Neural progenitor cell (in vitro differentiated cells): Measurements from ENCODE around the gene AP3S2. TPM values are rescaled to one million over a fixed set of nuclear protein-coding genes. Genes with fewer than 3 reads are reported as not detected.

ENCODE experiments used
- DNase-seq: peaks from one replicate; pipeline ENCODE4 v3.0.0-alpha.2; 2016; ENCODE audit warnings: low spot score
- H2AFZ ChIP-seq: fragments of 200-600 bp; sonication (generic); replicated peaks from 2 replicates; pipeline ENCODE4 v1.6.1; 2016; ENCODE audit warnings: antibody characterized with exemption
- H3F3A ChIP-seq: fragments of 200-600 bp; sonication (generic); 2 replicates; pipeline ENCODE4 v1.6.1; 2016; ENCODE audit warnings: antibody characterized with exemption, low read depth
- H3K27ac ChIP-seq: fragments of 200-600 bp; sonication (generic); 2 replicates; pipeline ENCODE4 v1.5.1; 2016; ENCODE audit warnings: mild to moderate bottlenecking
- H3K27me3 ChIP-seq: fragments of 200-600 bp; sonication (generic); 2 replicates; pipeline ENCODE4 v1.6.1; 2016; ENCODE audit warnings: mild to moderate bottlenecking, moderate library complexity
- H3K36me3 ChIP-seq: fragments of 200-600 bp; sonication (generic); 2 replicates; pipeline ENCODE4 v1.5.1; 2016
- H3K4me1 ChIP-seq: fragments of 200-600 bp; sonication (generic); 2 replicates; pipeline ENCODE4 v1.6.1; 2016; ENCODE audit warnings: mixed run types
- H3K4me2 ChIP-seq: fragments of 200-600 bp; sonication (generic); 2 replicates; pipeline ENCODE4 v1.6.1; 2016
- H3K4me3 ChIP-seq: fragments of 200-600 bp; sonication (generic); 2 replicates; pipeline ENCODE4 v1.5.1; 2016
- H3K79me2 ChIP-seq: fragments of 200-600 bp; sonication (generic); 2 replicates; pipeline ENCODE4 v1.6.1; 2016; ENCODE audit warnings: low read depth
- H3K9ac ChIP-seq: fragments of 200-600 bp; sonication (generic); 2 replicates; pipeline ENCODE4 v1.6.1; 2016
- H3K9me3 ChIP-seq: fragments of 200-600 bp; sonication (generic); 2 replicates; pipeline ENCODE4 v1.5.1; 2016; ENCODE audit warnings: low read depth
- H4K20me1 ChIP-seq: fragments of 200-600 bp; sonication (generic); 2 replicates; pipeline ENCODE4 v1.6.1; 2016; ENCODE audit warnings: low read depth
- H3K27ac Mint-ChIP-seq: 3 replicates; pipeline ENCODE4 v1.8.0; 2021; ENCODE audit warnings: mixed read lengths
- H3K27me3 Mint-ChIP-seq: 2 replicates; pipeline ENCODE4 v1.8.0; 2022; ENCODE audit warnings: low read depth, mild to moderate bottlenecking, inconsistent platforms, moderate library complexity, mixed read lengths; ENCODE audit not compliant: insufficient read depth
- H3K36me3 Mint-ChIP-seq: 3 replicates; pipeline ENCODE4 v1.8.0; 2021; ENCODE audit warnings: mixed read lengths
- H3K4me1 Mint-ChIP-seq: 3 replicates; pipeline ENCODE4 v1.8.0; 2021; ENCODE audit warnings: mixed read lengths
- H3K4me3 Mint-ChIP-seq: 3 replicates; pipeline ENCODE4 v1.8.0; 2021; ENCODE audit warnings: mild to moderate bottlenecking, moderate library complexity, mixed read lengths
- H3K9me3 Mint-ChIP-seq: 3 replicates; pipeline ENCODE4 v1.8.0; 2020; ENCODE audit warnings: mixed read lengths
- EZH2 ChIP-seq: fragments of 200-600 bp; sonication (generic); IDR thresholded peaks from 2 replicates; pipeline ENCODE4 v1.6.1; 2017; ENCODE audit warnings: antibody characterized with exemption, mild to moderate bottlenecking, moderate library complexity
- EZH2phosphoT487 ChIP-seq: fragments of 200-600 bp; sonication (generic); IDR thresholded peaks from 2 replicates; pipeline ENCODE4 v1.6.1; 2017; ENCODE audit warnings: antibody characterized with exemption
- total RNA-seq: library from RNA; depleted of rRNA; stranded (reverse); fragments of >200 nt; gene quantifications from 2 replicates; pipeline ENCODE4 v1.2.3, GENCODE V29; 2015; ENCODE audit warnings: low replicate concordance
- TF ChIP-seq, protein P1 (sequence below): fragments of 200-600 bp; sonication (generic); IDR thresholded peaks from 2 replicates; pipeline ENCODE4 v1.5.1; 2017; ENCODE audit warnings: antibody characterized with exemption, mild to moderate bottlenecking

AP3S2 gene
- total RNA-seq, 1 donor from 2014 or later = 75.3 TPM

DNA sequence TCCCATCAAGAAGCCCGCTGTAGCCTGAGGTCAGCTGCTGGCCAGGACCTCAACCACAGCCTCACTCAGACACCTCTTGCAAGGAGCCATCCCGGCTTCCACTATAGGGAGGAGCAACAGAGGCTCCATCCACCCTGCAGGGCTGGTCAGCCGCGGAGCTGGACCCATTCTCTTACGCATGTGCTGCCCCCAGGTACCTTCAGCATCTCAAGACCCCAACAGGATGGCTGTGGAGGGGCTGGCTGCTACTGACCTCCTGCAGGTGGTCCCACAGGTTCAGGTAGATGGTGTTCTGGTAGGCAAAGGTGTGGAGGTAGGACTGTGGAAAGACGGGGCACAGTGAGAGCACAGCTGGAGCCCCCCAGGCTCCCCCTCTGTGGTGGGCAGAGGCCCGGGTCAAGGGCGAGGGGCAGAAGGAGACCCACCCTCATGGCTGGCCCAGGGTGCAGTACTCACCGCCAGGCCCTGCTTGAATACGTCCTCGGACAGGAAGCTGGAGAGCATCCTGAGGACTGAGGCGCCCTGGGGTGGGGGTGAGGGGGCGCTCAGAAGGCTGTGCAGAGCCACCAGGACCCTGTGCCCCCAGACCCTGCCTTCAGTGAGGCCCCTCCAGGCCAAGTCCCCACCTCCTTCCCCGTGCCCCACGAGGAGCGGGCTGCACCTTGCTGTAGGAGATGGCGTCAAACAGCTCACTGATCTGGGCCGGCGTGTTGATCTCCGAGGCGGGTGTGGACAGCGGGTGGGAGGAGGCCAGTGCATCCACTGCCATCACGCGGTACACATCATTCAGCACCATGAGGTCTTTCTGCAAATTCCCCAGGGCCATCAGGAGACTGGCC, 90.6 kb downstream of the AP3S2 start:
- TF ChIP-seq EZH2phosphoT487 (no peak), EZH2 (no peak)
- TF ChIP-seq, protein P1, sequence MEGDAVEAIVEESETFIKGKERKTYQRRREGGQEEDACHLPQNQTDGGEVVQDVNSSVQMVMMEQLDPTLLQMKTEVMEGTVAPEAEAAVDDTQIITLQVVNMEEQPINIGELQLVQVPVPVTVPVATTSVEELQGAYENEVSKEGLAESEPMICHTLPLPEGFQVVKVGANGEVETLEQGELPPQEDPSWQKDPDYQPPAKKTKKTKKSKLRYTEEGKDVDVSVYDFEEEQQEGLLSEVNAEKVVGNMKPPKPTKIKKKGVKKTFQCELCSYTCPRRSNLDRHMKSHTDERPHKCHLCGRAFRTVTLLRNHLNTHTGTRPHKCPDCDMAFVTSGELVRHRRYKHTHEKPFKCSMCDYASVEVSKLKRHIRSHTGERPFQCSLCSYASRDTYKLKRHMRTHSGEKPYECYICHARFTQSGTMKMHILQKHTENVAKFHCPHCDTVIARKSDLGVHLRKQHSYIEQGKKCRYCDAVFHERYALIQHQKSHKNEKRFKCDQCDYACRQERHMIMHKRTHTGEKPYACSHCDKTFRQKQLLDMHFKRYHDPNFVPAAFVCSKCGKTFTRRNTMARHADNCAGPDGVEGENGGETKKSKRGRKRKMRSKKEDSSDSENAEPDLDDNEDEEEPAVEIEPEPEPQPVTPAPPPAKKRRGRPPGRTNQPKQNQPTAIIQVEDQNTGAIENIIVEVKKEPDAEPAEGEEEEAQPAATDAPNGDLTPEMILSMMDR = no peak
- Histone ChIP-seq H3K4me2 (no peak overlapping the region), H3K79me2 (no peaks in the 10 kb centered on the region), H2AFZ (no peak overlapping the region), H3K4me3 (no peak overlapping the region), H3K36me3 (no peaks in the 10 kb centered on the region), H3K9me3 (no peaks in the 10 kb centered on the region), H3F3A (no peaks in the 10 kb centered on the region), H3K27me3 (no peaks in the 10 kb centered on the region), H3K4me1 (no peaks in the 10 kb centered on the region), H3K27ac (no peak overlapping the region), H4K20me1 (no peaks in the 10 kb centered on the region), H3K9ac (no peak overlapping the region)
- Mint-ChIP-seq H3K4me3 (no peak overlapping the region), H3K36me3 (no peaks in the 10 kb centered on the region), H3K4me1 (peaks cover 12% of the 10 kb centered on the region), H3K27me3 (peaks cover 12% of the 10 kb centered on the region), H3K9me3 (no peaks in the 10 kb centered on the region), H3K27ac (no peak overlapping the region)
- DNase-seq = no peak

DNA sequence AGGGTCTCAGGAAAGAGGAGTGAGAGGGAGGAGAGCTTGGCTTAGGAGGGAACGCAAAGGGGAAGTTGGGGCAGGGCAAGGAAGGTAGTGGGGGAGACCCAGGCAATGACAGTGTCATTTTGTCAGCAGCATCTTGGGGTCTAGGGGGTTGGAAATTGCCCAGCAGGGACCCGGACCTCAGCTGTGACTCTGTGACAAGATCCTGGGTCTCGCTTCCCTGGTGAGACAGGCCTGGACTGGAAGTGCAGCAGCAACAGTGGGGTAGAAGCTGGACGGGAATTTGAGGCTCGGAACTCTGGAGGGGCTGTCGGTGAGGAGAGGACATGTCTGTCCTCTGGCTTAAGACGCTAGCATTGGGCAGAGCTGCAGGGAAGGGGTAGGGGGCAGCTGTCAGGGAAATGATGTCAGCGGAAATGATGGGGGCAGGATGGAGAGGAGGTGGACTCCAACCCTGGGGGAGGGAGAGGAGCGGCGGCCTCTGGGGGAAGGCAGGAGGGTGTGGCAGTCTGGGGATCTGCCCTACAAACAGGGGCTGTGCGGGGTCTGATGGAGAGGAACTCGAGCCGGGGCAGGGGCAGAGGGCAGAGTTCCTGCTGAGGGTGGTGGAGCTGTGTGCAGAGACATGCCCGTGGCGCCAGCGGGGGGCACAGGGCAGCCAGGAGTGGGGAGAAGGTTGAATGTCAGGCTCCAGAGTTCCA, 91.4 kb downstream of the AP3S2 start:
- Histone ChIP-seq H3K79me2 (no peaks in the 10 kb centered on the region), H2AFZ (no peak overlapping the region), H3K4me1 (no peaks in the 10 kb centered on the region), H3K27ac (no peak overlapping the region), H3K4me3 (no peak overlapping the region), H3K9ac (no peak overlapping the region), H3K27me3 (no peaks in the 10 kb centered on the region), H4K20me1 (no peaks in the 10 kb centered on the region), H3K4me2 (no peak overlapping the region), H3K36me3 (no peaks in the 10 kb centered on the region), H3K9me3 (no peaks in the 10 kb centered on the region), H3F3A (no peaks in the 10 kb centered on the region)
- H3K4me3 Mint-ChIP-seq = no peak overlapping the region
- no peaks in the 10 kb centered on the region for H3K9me3 Mint-ChIP-seq
- peak overlapping the region; percentile 48 for H3K27ac Mint-ChIP-seq
- DNase-seq = no peak
- peaks cover 9% of the 10 kb centered on the region for H3K4me1 Mint-ChIP-seq
- H3K27me3 Mint-ChIP-seq = peaks cover 12% of the 10 kb centered on the region
- TF ChIP-seq EZH2phosphoT487 (no peak), EZH2 (no peak)
- TF ChIP-seq, protein P1 = no peak
- H3K36me3 Mint-ChIP-seq = no peaks in the 10 kb centered on the region

DNA sequence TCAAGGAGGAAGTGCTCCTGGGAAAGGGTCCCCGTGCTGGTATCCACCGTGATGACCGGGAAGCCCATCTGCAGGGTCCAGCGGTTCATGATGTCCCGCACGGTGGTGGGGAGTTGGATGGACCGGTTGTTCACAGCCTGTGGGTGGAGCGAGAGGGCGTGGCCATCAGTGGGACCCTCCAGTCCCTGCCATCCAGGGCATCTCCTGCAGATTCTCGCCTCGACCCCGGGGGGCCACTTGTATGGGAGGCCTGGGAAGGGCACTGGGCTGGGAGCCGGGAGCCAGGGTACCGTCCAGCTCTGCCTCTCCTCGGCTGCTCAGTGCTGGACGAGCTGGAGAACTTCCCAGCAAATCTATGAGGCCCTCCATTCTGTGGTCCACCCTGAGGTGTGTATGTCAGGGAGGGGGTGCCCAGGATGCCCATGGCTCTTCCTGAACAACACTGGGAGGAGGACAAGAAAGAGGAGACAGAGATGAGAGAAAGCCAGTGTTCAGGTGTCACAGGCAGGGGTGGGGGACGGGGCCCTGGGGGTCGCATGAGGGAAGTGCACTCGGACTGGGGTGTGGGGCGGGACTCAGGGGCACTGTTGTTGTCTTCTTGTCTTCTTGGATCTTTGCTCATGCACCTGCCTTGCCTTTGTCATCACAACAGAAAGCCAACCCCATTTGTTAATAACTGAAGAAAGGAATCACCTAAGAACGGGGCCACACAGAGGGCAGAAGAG, 92.2 kb downstream of the AP3S2 start:
- H3K9me3 ChIP-seq = no peaks in the 10 kb centered on the region

More for the DNA sequence above, 92.2 kb downstream of the AP3S2 start:
- H3K27ac Mint-ChIP-seq = no peak overlapping the region
- H3K4me3 Mint-ChIP-seq = no peak overlapping the region
- no peaks in the 10 kb centered on the region for H3K9me3 Mint-ChIP-seq
- H3K4me1 Mint-ChIP-seq = peaks cover 6% of the 10 kb centered on the region
- H3F3A ChIP-seq = no peaks in the 10 kb centered on the region
- no peaks in the 10 kb centered on the region for H3K36me3 ChIP-seq
- H4K20me1 ChIP-seq = no peaks in the 10 kb centered on the region
- no peak overlapping the region for H3K4me3 ChIP-seq
- H3K4me2 ChIP-seq = no peak overlapping the region
- peaks cover 12% of the 10 kb centered on the region for H3K27me3 Mint-ChIP-seq
- TF ChIP-seq, protein P1 = no peak
- no peak for TF ChIP-seq EZH2
- TF ChIP-seq EZH2phosphoT487 = no peak
- H3K27ac ChIP-seq = no peak overlapping the region
- no peaks in the 10 kb centered on the region for H3K36me3 Mint-ChIP-seq
- H3K9ac ChIP-seq = no peak overlapping the region
- H3K79me2 ChIP-seq = no peaks in the 10 kb centered on the region
- H3K27me3 ChIP-seq = no peaks in the 10 kb centered on the region
- H3K4me1 ChIP-seq = no peaks in the 10 kb centered on the region
- no peak overlapping the region for H2AFZ ChIP-seq
- DNase-seq = no peak
